Daoy (cell line): ENCODE data around the gene PCBP3. TPM values are rescaled to one million over a fixed set of nuclear protein-coding genes. Genes with fewer than 3 reads are reported as not detected.
"Not testable (repeated sequence)": the region's sequence is repeated elsewhere in the genome, so short reads cannot be mapped to it uniquely, and the experiment has no call there.

Experiments used
- DNase-seq: peaks from one replicate; pipeline ENCODE4 v3.0.0-alpha.2; 2015; ENCODE audit warnings: low read depth
- total RNA-seq: library from RNA; depleted of rRNA; stranded (reverse); fragments of >200 nt; shearing (Covaris generic); gene quantifications from 2 replicates; pipeline ENCODE4 v1.2.3, GENCODE V29; 2014

The PCBP3 gene
- total RNA-seq, 1 experiment from 2014 or later = 2.1 TPM

GRCh38 chr21:45827881-45828579 lies 184.5 kb downstream of the PCBP3 start:
- DNase-seq = no peak

- no peak for DNase-seq
Observed at GRCh38 chr21:45828580-45829570, 185.3 kb downstream of the PCBP3 start.

GRCh38 chr21:45829668-45830067 lies 186.1 kb downstream of the PCBP3 start:
- no peak for DNase-seq

- DNase-seq = no peak
Observed at GRCh38 chr21:45830221-45830640, 186.7 kb downstream of the PCBP3 start.

- no peak for DNase-seq
Observed at GRCh38 chr21:45830720-45831366, 187.3 kb downstream of the PCBP3 start.

- DNase-seq = no peak
Observed at GRCh38 chr21:45831991-45832740, 188.6 kb downstream of the PCBP3 start.

- DNase-seq = not testable (repeated sequence)
Observed at GRCh38 chr21:45832741-45833235, 189.3 kb downstream of the PCBP3 start.

GRCh38 chr21:45833414-45833813 lies 189.9 kb downstream of the PCBP3 start:
- no peak for DNase-seq

- DNase-seq = no peak
Observed at GRCh38 chr21:45834026-45834715, 190.6 kb downstream of the PCBP3 start.

GRCh38 chr21:45834821-45835293 lies 191.3 kb downstream of the PCBP3 start:
- DNase-seq = no peak

- DNase-seq = no peak
Observed at GRCh38 chr21:45835301-45836267, 192.1 kb downstream of the PCBP3 start.

- DNase-seq = no peak
Observed at GRCh38 chr21:45836268-45836655, 192.7 kb downstream of the PCBP3 start.

- DNase-seq = no peak
Observed at GRCh38 chr21:45836694-45837670, 193.5 kb downstream of the PCBP3 start.

- DNase-seq = no peak
Observed at GRCh38 chr21:45837936-45838335, 194.4 kb downstream of the PCBP3 start.

- DNase-seq = no peak
Observed at GRCh38 chr21:45838634-45839033, 195.1 kb downstream of the PCBP3 start.

GRCh38 chr21:45839274-45839673 lies 195.7 kb downstream of the PCBP3 start:
- DNase-seq = no peak

GRCh38 chr21:45841033-45841432 lies 197.5 kb downstream of the PCBP3 start:
- no peak for DNase-seq

GRCh38 chr21:45843426-45843825 lies 199.9 kb downstream of the PCBP3 start:
- DNase-seq = no peak
